HG03025 (cell line): Measurements from ENCODE around the gene PSMG4.

Experiments
- ATAC-seq: cut with Tn5 transposase; IDR thresholded peaks from one replicate; pipeline ENCODE4 v1.9.1; 2021; ENCODE audit warnings: mild to moderate bottlenecking, moderate library complexity; ENCODE audit not compliant: unreplicated experiment, low FRiP score

Gene PSMG4

GRCh38 chr6:3272911-3273547 lies 14.3 kb downstream of the PSMG4 start:
- ATAC-seq: no peak

DNA sequence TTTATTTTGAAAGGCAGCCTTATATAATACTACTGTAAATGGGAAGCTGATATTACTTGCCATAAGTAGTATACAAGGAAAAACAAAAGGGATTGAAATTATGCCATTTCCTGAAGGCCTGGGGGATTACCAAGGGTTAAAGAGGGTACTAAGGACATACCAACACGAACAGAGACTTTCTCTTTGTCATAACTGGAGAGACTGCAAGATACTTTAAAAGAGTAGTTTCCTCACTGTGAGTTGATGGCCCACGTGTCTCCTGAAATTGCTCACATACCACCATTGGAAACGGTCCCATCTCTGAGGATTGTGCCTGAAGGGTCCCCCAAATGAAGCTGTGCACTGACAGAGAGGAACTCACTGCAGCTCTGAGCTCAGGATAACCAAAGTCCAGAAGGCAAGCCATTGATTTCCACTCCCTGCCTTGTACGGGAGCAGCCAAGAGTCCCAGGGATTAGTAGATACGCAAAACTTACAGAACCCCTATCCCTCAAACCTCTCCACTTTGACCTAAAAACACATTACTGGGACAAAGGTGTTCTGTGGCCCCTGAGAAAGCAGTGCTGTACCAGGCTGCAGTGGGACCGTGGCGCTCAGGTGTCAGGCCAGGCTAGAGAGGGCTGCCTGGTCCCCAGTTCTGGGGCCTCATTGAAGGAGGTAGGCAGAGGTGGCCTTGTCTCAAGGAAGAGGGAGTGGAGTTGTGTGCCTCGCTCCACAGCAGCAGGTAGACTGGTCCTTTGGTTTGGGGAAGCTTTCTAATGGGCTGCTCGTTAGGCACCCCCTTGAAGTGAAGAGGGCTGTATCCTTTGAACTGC lies 15.2 kb downstream of the PSMG4 start:
- no peak for ATAC-seq

DNA sequence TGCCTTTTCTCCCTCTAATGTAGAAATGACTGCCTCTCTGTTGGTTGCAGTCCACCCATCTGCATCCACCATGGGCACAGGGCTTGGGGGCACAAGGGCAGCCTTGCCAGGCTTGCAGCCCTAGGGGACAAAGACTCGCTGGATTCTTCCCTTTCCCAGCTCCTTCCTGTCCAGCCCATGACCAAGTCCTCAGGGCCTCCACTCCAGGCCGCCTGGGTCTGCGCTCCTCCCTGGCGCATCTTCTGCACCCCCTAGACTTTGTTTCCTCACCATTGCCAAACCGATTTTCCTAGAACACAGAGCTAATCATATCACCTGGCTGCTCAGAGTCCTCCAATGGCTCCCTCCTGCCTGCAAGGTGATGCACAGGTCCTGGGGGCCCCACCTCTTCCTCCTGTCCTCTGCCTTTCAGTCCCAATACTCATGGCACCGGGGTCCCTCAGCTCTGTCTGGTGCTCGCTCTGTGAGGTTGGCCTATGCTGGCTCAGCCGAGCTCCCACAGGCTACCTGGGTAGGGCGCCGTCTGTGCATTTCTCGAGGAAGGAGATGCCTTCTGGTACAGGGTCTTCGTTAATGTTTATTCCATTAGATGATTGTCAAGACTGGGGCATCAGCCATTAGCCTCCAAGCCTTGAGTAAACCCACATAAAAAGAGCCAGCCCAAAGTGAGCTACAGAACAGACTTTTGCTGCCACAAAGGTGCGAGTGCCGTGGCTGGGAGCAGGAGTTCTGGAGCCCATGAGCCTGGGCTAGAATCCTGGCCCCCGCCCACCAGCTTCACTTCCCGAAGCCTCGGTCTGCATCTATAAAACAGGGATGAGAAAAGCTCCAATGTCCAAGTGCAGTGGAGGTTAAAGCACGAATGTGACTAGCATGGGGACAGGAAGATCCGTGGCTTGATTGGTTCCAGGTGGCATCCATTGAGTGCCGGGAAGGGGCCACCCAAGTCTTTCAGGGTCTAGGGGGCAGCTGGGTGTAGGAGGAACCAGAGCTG lies 17.7 kb downstream of the PSMG4 start:
- ATAC-seq: no peak

- ATAC-seq: no peak
These were observed 18.5 kb downstream of the PSMG4 start for GRCh38 chr6:3277251-3277650.

- ATAC-seq: no peak
These were observed 19.2 kb downstream of the PSMG4 start for GRCh38 chr6:3277851-3278416.

DNA sequence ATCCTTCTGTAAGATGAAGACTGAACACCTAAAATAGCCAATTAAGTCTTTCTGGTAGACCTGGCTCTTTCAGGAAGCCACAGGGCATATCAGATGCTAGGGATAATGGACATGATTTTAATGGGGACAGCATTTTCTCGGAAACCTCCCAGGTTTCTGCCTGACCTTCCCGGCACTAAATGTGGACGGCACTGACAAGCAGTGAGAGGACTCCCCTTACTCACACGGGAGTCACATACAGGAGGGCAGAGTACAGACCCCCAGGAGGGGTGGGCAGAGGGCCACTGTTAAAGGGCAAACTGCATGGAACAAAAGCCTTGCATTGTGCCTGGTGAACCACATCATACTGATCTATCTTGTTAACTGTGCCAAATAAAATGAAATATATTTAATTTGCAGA lies 19.9 kb downstream of the PSMG4 start:
- no peak for ATAC-seq

DNA sequence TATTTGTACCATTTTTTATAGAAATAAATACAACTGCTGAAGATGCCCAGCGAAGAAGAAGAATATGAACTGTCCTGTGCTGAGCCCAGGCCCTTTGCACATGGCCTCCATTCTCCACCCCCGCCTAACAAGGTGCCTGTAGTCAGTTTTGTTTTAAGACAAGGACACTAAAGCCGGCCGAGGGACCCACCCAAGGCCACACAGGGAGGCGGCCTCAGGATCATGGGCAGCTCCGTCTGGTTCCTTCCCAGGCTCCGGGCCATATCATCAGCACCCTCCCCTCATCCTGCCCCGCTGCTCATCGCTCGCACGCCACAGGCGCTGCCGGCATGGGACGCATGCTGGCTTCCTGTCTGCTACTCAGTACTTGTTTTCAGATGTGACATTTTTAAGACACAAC lies 21.3 kb downstream of the PSMG4 start:
- no peak for ATAC-seq

DNA sequence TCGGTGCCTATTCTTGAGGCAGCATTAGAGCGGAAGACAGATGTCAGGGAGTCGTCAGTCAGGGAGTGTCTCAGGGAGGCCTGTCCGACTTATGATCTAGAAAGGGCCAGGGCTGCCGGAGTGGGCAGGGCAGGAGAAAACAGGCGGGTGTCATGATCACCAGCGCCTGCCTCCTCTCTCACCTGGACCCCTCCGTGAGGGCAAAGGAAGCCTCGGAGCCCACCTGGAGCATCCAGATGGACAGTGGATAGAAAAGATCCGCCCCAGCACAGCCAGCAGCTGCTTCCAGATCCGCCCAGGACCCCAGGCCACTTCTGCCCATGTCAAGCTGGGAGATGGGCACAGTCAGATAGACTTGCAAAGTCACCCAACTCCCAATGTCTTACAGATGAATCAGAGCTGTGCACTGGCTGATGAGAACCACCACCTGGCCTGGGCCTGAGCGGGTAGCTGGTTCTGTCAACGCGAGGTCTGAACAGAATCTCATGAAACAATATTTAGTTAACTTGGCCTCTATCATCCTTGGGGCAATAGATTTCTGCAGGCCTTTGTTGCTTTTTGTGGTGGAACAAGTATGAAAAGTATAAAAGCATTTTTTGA lies 22.2 kb downstream of the PSMG4 start:
- ATAC-seq: no peak

DNA sequence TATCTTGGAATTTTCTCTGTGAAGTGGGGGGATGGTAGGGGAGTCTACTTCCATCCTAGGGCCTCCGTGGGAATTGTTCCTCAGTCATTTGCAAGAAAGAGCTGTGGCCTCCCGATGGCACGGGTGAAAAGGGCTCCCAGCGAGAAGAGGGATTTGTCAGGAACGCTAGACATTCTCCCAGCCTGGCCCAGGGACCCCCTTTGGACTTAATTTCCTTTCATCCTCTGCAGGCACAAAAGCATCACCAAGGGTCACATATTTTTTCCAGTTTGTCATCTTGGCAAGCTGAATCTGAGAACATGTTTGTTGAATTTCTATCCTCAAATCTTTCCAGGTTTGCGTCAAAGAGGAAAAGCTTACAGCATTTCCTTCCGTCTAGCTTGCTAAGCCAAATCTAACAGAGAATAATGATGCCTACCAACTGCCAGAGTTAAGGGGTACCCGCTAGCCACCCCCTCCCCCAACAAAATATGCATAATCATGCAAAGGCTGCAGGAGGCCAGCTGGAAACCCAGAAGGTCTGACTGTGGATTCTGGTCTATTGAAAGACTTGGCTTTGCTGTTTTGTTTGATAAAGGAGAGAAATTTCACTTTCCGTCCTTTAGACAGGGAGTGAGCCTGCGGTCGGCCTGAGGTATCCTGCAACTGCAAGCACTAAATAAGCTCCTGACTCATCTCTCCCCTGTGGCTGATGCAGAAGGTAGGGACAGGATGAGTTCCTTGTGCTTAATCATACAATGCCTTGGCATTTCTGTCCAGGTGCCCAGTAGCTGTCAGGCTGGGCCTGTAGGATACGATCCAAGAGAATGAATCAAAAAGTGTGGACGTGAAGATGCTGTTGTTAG lies 23.1 kb downstream of the PSMG4 start:
- no peak for ATAC-seq

DNA sequence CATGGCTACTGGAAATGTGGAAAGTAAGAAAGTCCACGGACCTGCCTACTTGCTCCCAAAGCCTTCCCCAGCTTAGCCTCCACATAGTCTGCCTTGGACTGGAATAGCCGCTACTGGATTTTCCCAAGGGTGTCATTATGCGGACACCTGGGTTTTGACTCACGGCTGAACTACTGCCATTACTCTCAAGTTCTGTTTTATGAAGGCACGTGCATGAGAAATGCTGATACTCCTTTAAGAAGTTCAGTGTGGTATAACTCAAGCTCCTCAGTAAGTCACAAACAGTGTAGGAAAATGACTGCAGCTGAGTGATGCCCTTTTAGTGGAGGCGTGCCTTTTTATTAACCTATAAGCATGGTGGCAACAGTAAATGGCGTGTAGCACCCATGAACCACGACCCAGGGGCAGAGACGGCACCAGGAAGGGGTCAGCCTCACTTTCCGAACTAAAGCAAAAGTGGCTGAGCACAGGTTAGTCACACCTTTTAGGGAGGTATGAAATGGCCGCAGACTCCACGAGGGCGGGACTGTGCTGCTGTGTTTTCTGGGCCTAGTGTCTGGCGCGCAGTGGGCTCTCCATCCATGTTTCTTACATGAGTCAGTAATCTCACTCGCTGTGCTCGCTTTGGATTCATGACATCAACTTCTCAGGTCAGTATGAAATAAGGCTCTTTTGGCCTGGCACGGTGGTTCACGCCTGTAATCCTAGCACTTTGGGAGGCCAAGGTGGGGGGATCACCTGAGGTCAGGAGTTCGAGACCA lies 23.9 kb downstream of the PSMG4 start:
- ATAC-seq: no peak

DNA sequence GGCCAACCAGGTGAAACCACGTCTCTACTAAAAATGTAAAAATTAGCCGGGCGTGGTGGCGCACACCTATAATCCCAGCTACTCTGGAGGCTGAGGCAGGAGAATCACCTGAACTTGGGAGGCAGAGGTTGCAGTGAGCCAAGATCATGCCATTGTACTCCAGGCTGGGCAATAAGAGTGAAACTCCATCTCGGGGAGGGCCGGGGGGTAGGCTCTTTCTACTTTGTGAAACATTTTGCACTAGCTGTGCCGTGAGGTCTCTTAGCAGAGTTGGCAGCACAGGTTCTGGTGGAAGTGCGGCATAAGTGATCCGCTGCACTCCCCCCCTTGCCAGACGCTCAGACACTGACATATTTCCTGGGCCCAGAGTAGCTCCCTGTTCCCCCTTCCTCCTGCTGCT lies 24.5 kb downstream of the PSMG4 start:
- ATAC-seq: no peak

GRCh38 chr6:3283641-3284435 lies 25.1 kb downstream of the PSMG4 start:
- no peak for ATAC-seq

- no peak for ATAC-seq
These were observed 25.7 kb downstream of the PSMG4 start for GRCh38 chr6:3284436-3284876.

- no peak for ATAC-seq
These were observed 26.4 kb downstream of the PSMG4 start for GRCh38 chr6:3285049-3285639.

- no peak for ATAC-seq
These were observed 27.0 kb downstream of the PSMG4 start for GRCh38 chr6:3285732-3286131.

DNA sequence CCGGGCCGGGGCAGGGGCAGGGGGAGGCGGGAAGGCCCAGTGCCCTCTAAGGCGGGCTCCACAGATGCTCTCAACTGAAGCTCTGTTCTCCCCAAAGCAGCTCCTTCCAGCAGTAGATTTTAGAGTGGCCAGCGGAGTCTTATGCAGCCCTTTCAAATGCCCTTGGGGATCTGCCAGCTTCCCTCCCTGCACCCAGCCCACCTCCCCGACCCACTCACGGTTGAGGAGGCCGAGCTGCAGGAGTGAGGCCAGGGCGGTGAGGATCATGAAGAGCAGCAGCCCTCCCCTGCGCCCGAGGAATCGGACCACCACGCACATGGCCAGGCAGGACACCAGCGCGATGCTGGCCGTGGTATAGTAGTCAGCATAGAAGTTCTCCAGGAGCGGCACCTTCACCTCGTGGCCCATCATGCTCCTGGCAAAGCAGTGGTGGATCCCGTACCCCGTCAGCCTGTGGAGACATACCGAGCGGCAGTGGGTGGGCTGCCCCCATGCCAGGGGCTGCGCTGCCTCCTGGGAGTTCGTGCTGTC lies 28.0 kb downstream of the PSMG4 start:
- ATAC-seq: no peak

- ATAC-seq: no peak
These were observed 28.6 kb downstream of the PSMG4 start for GRCh38 chr6:3287308-3287707.
